SK-N-SH (cell line): ENCODE data around the gene PPP2R1B. TPM values are rescaled to one million over a fixed set of nuclear protein-coding genes. Genes with fewer than 3 reads are reported as not detected.

Experiments used
- CTCF ChIA-PET: fragments of 300-600, 350-600 bp; formaldehyde crosslinking; extraction: SDS; loops from one replicate; lab custom pipeline; 2021; lab: Yijun Ruan, JAX
- POLR2A ChIA-PET: fragments of 350-600 bp; sonication (Branson Sonifier 250); formaldehyde crosslinking; extraction: SDS; loops from one replicate; lab custom pipeline; 2020; ENCODE audit warnings: antibody characterized with exemption, inconsistent platforms; lab: Yijun Ruan, JAX
- DNase-seq: peaks from one replicate; pipeline ENCODE4 v3.0.0; 2012
- H2AFZ ChIP-seq: fragments of 200-600 bp; sonication (generic); 2 replicates; pipeline ENCODE4 v1.8.1; 2016; ENCODE audit warnings: antibody characterized with exemption, mild to moderate bottlenecking, low read depth
- H3F3A ChIP-seq: fragments of 200-600 bp; sonication (generic); replicated peaks from 2 replicates; pipeline ENCODE3; 2016; ENCODE audit warnings: antibody characterized with exemption, mild to moderate bottlenecking; ENCODE audit not compliant: insufficient read depth
- H3K27ac ChIP-seq, 2 experiments: fragments of 200-500 bp in 1 of 2; fragments of 200-600 bp in 1 of 2; sonication (Bioruptor generic) in 1 of 2; sonication (generic), shearing (Covaris generic) in 1 of 2; 2 replicates each; pipeline versions ENCODE4 v1.5.1 to v1.6.1; 2014 to 2016; ENCODE audit warnings: low read depth in 2 of 2, inconsistent platforms in 1 of 2, low read length in 1 of 2, mild to moderate bottlenecking in 1 of 2, mixed read lengths in 1 of 2
- H3K27me3 ChIP-seq: fragments of 200-600 bp; sonication (generic), shearing (Covaris generic); 2 replicates; pipeline ENCODE4 v1.6.1; 2016; ENCODE audit warnings: mixed run types; ENCODE audit not compliant: insufficient read depth
- H3K36me3 ChIP-seq, 2 experiments: fragments of 200-500 bp in 1 of 2; fragments of 200-600 bp in 1 of 2; sonication (Bioruptor generic) in 1 of 2; sonication (generic) in 1 of 2; replicated peaks in 1 of 2; 2 replicates each; pipeline versions ENCODE3 to v1.5.1; 2014 to 2016; ENCODE audit warnings: low read length in 1 of 2, mild to moderate bottlenecking in 1 of 2; ENCODE audit not compliant: insufficient read depth in 2 of 2, control insufficient read depth in 1 of 2
- H3K4me1 ChIP-seq, 2 experiments: fragments of 200-500 bp in 1 of 2; fragments of 200-600 bp in 1 of 2; sonication (Bioruptor generic) in 1 of 2; sonication (generic), shearing (Covaris generic) in 1 of 2; 2 replicates each; pipeline versions ENCODE4 v1.5.1 to v1.6.1; 2014 to 2016; ENCODE audit warnings: low read depth in 1 of 2, low read length in 1 of 2, mixed run types in 1 of 2; ENCODE audit not compliant: insufficient read depth in 2 of 2, control insufficient read depth in 1 of 2
- H3K4me2 ChIP-seq: fragments of 200-600 bp; sonication (generic), shearing (Covaris generic); 2 replicates; pipeline ENCODE4 v1.6.1; 2017; ENCODE audit warnings: mixed run types
- H3K4me3 ChIP-seq, 2 experiments: fragments of 200-500 bp in 1 of 2; fragments of 200-600 bp in 1 of 2; sonication (Bioruptor generic) in 1 of 2; sonication (generic), shearing (Covaris generic) in 1 of 2; 2 replicates each; pipeline versions ENCODE4 v1.5.1 to v1.8.1; 2014 to 2016; ENCODE audit warnings: low read depth in 2 of 2, inconsistent platforms in 1 of 2, low read length in 1 of 2, mild to moderate bottlenecking in 1 of 2, mixed read lengths in 1 of 2, moderate library complexity in 1 of 2
- H3K79me2 ChIP-seq: fragments of 200-600 bp; sonication (generic); 2 replicates; pipeline ENCODE4 v1.8.1; 2017; ENCODE audit warnings: mild to moderate bottlenecking; ENCODE audit not compliant: insufficient read depth
- H3K9ac ChIP-seq: fragments of 200-600 bp; sonication (generic); 2 replicates; pipeline ENCODE4 v1.6.1; 2017; ENCODE audit warnings: mixed run types
- H3K9me2 ChIP-seq: fragments of 200-600 bp; sonication (generic); 2 replicates; pipeline ENCODE4 v1.6.1; 2017; ENCODE audit warnings: mixed run types
- H3K9me3 ChIP-seq: fragments of 200-600 bp; sonication (generic); 2 replicates; pipeline ENCODE4 v1.6.1; 2017; ENCODE audit warnings: mixed run types, mild to moderate bottlenecking, moderate library complexity
- H4K20me1 ChIP-seq: fragments of 200-600 bp; sonication (generic); 2 replicates; pipeline ENCODE4 v1.6.1; 2017; ENCODE audit warnings: mild to moderate bottlenecking, mixed run types; ENCODE audit not compliant: insufficient read depth
- CHD2 ChIP-seq: fragments of 150-350 bp; IDR thresholded peaks from 2 replicates; pipeline ENCODE4 v1.6.1; 2018; ENCODE audit warnings: low read length; ENCODE audit not compliant: partially characterized antibody
- CTCF ChIP-seq: fragments of 200-600 bp; sonication (generic); IDR thresholded peaks from 2 replicates; pipeline ENCODE4 v1.6.1; 2017; ENCODE audit warnings: antibody characterized with exemption, mild to moderate bottlenecking, moderate library complexity
- EP300 ChIP-seq, 2 experiments: IDR thresholded peaks; 2 replicates each; pipeline versions ENCODE4 v1.4.0 to v1.6.1; 2012; ENCODE audit warnings: borderline replicate concordance in 1 of 2, low read depth in 1 of 2, low read length in 1 of 2
- FOXJ3 ChIP-seq: sonication (generic); formaldehyde crosslinking; IDR thresholded peaks from 2 replicates; pipeline ENCODE4 v1.5.1; 2020; ENCODE audit warnings: mild to moderate bottlenecking, missing genetic modification reagents
- FOXM1 ChIP-seq: IDR thresholded peaks from 2 replicates; pipeline ENCODE4 v1.4.0; 2012; ENCODE audit warnings: low read depth, mild to moderate bottlenecking
- JUND ChIP-seq: IDR thresholded peaks from 2 replicates; pipeline ENCODE4 v1.4.0; 2012
- MAX ChIP-seq: IDR thresholded peaks from 2 replicates; pipeline ENCODE4 v1.4.0; 2012; ENCODE audit warnings: low read depth
- MEF2A ChIP-seq: IDR thresholded peaks from 2 replicates; pipeline ENCODE4 v1.4.0; 2012; ENCODE audit warnings: low read depth, borderline replicate concordance
- MXI1 ChIP-seq: IDR thresholded peaks from 2 replicates; pipeline ENCODE4 v1.6.1; 2012; ENCODE audit warnings: mild to moderate bottlenecking, low read depth, low read length, improper control_type of control experiment
- PBX3 ChIP-seq: IDR thresholded peaks from 2 replicates; pipeline ENCODE4; 2012
- POLR2AphosphoS5 ChIP-seq: IDR thresholded peaks from 2 replicates; pipeline ENCODE4 v1.6.1; 2012; ENCODE audit warnings: low read depth, low read length
- RAD21 ChIP-seq: IDR thresholded peaks from 2 replicates; pipeline ENCODE4 v1.6.1; 2012; ENCODE audit warnings: mild to moderate bottlenecking, low read length
- RCOR1 ChIP-seq: fragments of 150-350 bp; IDR thresholded peaks from 2 replicates; pipeline ENCODE4 v1.6.1; 2017; ENCODE audit warnings: antibody characterized with exemption, low read length
- REST ChIP-seq: IDR thresholded peaks from 2 replicates; pipeline ENCODE4 v1.6.1; 2012; ENCODE audit warnings: mild to moderate bottlenecking, low read depth, low read length, moderate library complexity
- RXRA ChIP-seq: IDR thresholded peaks from 2 replicates; pipeline ENCODE4 v1.4.0; 2012; ENCODE audit warnings: low read depth, mild to moderate bottlenecking, borderline replicate concordance
- SIN3A ChIP-seq: IDR thresholded peaks from 2 replicates; pipeline ENCODE4 v1.6.1; 2012; ENCODE audit warnings: low read depth, mild to moderate bottlenecking, low read length, moderate library complexity, borderline replicate concordance
- SMC3 ChIP-seq: IDR thresholded peaks from 2 replicates; pipeline ENCODE4 v1.6.1; 2012; ENCODE audit warnings: low read depth, low read length, improper control_type of control experiment
- TAF1 ChIP-seq: IDR thresholded peaks from 2 replicates; pipeline ENCODE4 v1.6.1; 2012; ENCODE audit warnings: low read depth, mild to moderate bottlenecking, low read length, moderate library complexity, borderline replicate concordance
- TEAD4 ChIP-seq: IDR thresholded peaks from 2 replicates; pipeline ENCODE4 v1.4.0; 2012; ENCODE audit warnings: mild to moderate bottlenecking, borderline replicate concordance; ENCODE audit not compliant: insufficient read depth
- USF1 ChIP-seq: IDR thresholded peaks from 2 replicates; pipeline ENCODE4 v1.4.0; 2012; ENCODE audit warnings: low read depth, borderline replicate concordance
- YY1 ChIP-seq: IDR thresholded peaks from 2 replicates; pipeline ENCODE4 v1.4.0; 2012; ENCODE audit warnings: low read depth, mild to moderate bottlenecking
- WGBS: methylation state at CpG from one replicate; pipeline ENCODE4 v1.1.6; 2017; ENCODE audit warnings: low lambda C conversion rate; 5-methylcytosine and 5-hydroxymethylcytosine counted together
- polyA plus RNA-seq, 3 experiments: library from polyadenylated mRNA; depleted of rRNA; stranded (reverse); fragments of >200 nt; gene quantifications; 2 replicates each; pipeline ENCODE4 v1.2.3, GENCODE V29; 2012

PPP2R1B gene
- polyA plus RNA-seq, 1 of the 3 experiments (the other 2 are of a cell fraction), result 25.9 TPM

GRCh38 chr11:111743700-111744099, 22.5 kb downstream of the PPP2R1B start:
- Histone ChIP-seq H3K4me3 (no peak overlapping the region), H3K4me2 (no peak overlapping the region), H3K9me3 (no peaks in the 10 kb centered on the region), H3K27ac (no peak overlapping the region), H3K36me3 (peaks cover 65 to 82% of the 10 kb centered on the region in 2 experiments), H2AFZ (no peak overlapping the region), H4K20me1 (no peaks in the 10 kb centered on the region), H3K27me3 (no peaks in the 10 kb centered on the region), H3K79me2 (peaks cover 43% of the 10 kb centered on the region), H3K9me2 (no peaks in the 10 kb centered on the region), H3K9ac (no peak overlapping the region), H3K4me1 (no peaks in the 10 kb centered on the region; a peak in 1 of 4 replicates), H3F3A (peaks cover 27% of the 10 kb centered on the region)
- POLR2A ChIA-PET, result no interaction called here
- TF ChIP-seq FOXJ3, result no peak
- TF ChIP-seq SMC3, result no peak
- no peak for TF ChIP-seq MAX
- TF ChIP-seq USF1, result no peak
- no peak for TF ChIP-seq RXRA
- no peak for DNase-seq
- WGBS, result 93% methylated on average over 2 of the region's 2 CpGs
- CTCF ChIA-PET, result interaction anchor here (0.6 to 1.6 kb wide), 2 partner anchors 33 to 145 kb away, joined by 3 to 7 read pairs; no protein-coding TSS in a partner anchor

GRCh38 chr11:111741751-111742150, 24.4 kb downstream of the PPP2R1B start:
- Histone ChIP-seq H3K27me3 (no peaks in the 10 kb centered on the region), H3K9me3 (no peaks in the 10 kb centered on the region), H4K20me1 (no peaks in the 10 kb centered on the region), H3K36me3 (peaks cover 53 to 67% of the 10 kb centered on the region in 2 experiments), H2AFZ (no peak overlapping the region), H3F3A (peaks cover 31% of the 10 kb centered on the region), H3K9ac (no peak overlapping the region), H3K4me1 (peaks cover 1 to 14% of the 10 kb centered on the region in 2 experiments; a peak in 3 of 4 replicates), H3K4me3 (no peak overlapping the region), H3K27ac (no peak overlapping the region), H3K4me2 (no peak overlapping the region), H3K79me2 (peaks cover 25% of the 10 kb centered on the region), H3K9me2 (no peaks in the 10 kb centered on the region)
- no peak for DNase-seq
- WGBS, result 98% methylated on average over 2 of the region's 2 CpGs
- CTCF ChIA-PET, result interaction anchor here (0.7 to 1.2 kb wide), 3 partner anchors 20 to 138 kb away, joined by 3 read pairs; no protein-coding TSS in a partner anchor
- POLR2A ChIA-PET, result no interaction called here
- TF ChIP-seq CHD2, result no peak
- no peak for TF ChIP-seq YY1
- no peak for TF ChIP-seq EP300 (IDR thresholded peaks at IDR 0.05; ENCODE audit: borderline replicate concordance in 1 of 2, low read depth in 1 of 2, low read length in 1 of 2)
- TF ChIP-seq PBX3, result no peak
- TF ChIP-seq TAF1, result no peak
- TF ChIP-seq REST, result no peak
- TF ChIP-seq TEAD4, result no peak
- no peak for TF ChIP-seq JUND
- TF ChIP-seq CTCF, result no peak
- TF ChIP-seq FOXM1, result no peak
- TF ChIP-seq RCOR1, result no peak
- TF ChIP-seq POLR2AphosphoS5, result no peak
- no peak for TF ChIP-seq RAD21
- TF ChIP-seq MAX, result no peak
- TF ChIP-seq MEF2A, result no peak
- no peak for TF ChIP-seq SIN3A
- TF ChIP-seq MXI1, result no peak
